SK-N-SH (cell line): ENCODE measurements around the gene CDS1. TPM values are rescaled to one million over a fixed set of nuclear protein-coding genes. Genes with fewer than 3 reads are reported as not detected.

Experiments
- CTCF ChIA-PET: fragments of 300-600, 350-600 bp; formaldehyde crosslinking; extraction: SDS; loops from one replicate; lab custom pipeline; 2021; lab: Yijun Ruan, JAX
- POLR2A ChIA-PET: fragments of 350-600 bp; sonication (Branson Sonifier 250); formaldehyde crosslinking; extraction: SDS; loops from one replicate; lab custom pipeline; 2020; ENCODE audit warnings: antibody characterized with exemption, inconsistent platforms; lab: Yijun Ruan, JAX
- DNase-seq: peaks from one replicate; pipeline ENCODE4 v3.0.0; 2012
- H2AFZ ChIP-seq: fragments of 200-600 bp; sonication (generic); 2 replicates; pipeline ENCODE4 v1.8.1; 2016; ENCODE audit warnings: antibody characterized with exemption, mild to moderate bottlenecking, low read depth
- H3F3A ChIP-seq: fragments of 200-600 bp; sonication (generic); replicated peaks from 2 replicates; pipeline ENCODE3; 2016; ENCODE audit warnings: antibody characterized with exemption, mild to moderate bottlenecking; ENCODE audit not compliant: insufficient read depth
- H3K27ac ChIP-seq, 2 experiments: fragments of 200-500 bp in 1 of 2; fragments of 200-600 bp in 1 of 2; sonication (Bioruptor generic) in 1 of 2; sonication (generic), shearing (Covaris generic) in 1 of 2; 2 replicates each; pipeline versions ENCODE4 v1.5.1 to v1.6.1; 2014 to 2016; ENCODE audit warnings: low read depth in 2 of 2, inconsistent platforms in 1 of 2, low read length in 1 of 2, mild to moderate bottlenecking in 1 of 2, mixed read lengths in 1 of 2
- H3K27me3 ChIP-seq: fragments of 200-600 bp; sonication (generic), shearing (Covaris generic); 2 replicates; pipeline ENCODE4 v1.6.1; 2016; ENCODE audit warnings: mixed run types; ENCODE audit not compliant: insufficient read depth
- H3K36me3 ChIP-seq, 2 experiments: fragments of 200-500 bp in 1 of 2; fragments of 200-600 bp in 1 of 2; sonication (Bioruptor generic) in 1 of 2; sonication (generic) in 1 of 2; replicated peaks in 1 of 2; 2 replicates each; pipeline versions ENCODE3 to v1.5.1; 2014 to 2016; ENCODE audit warnings: low read length in 1 of 2, mild to moderate bottlenecking in 1 of 2; ENCODE audit not compliant: insufficient read depth in 2 of 2, control insufficient read depth in 1 of 2
- H3K4me1 ChIP-seq, 2 experiments: fragments of 200-500 bp in 1 of 2; fragments of 200-600 bp in 1 of 2; sonication (Bioruptor generic) in 1 of 2; sonication (generic), shearing (Covaris generic) in 1 of 2; 2 replicates each; pipeline versions ENCODE4 v1.5.1 to v1.6.1; 2014 to 2016; ENCODE audit warnings: low read depth in 1 of 2, low read length in 1 of 2, mixed run types in 1 of 2; ENCODE audit not compliant: insufficient read depth in 2 of 2, control insufficient read depth in 1 of 2
- H3K4me2 ChIP-seq: fragments of 200-600 bp; sonication (generic), shearing (Covaris generic); 2 replicates; pipeline ENCODE4 v1.6.1; 2017; ENCODE audit warnings: mixed run types
- H3K4me3 ChIP-seq, 2 experiments: fragments of 200-500 bp in 1 of 2; fragments of 200-600 bp in 1 of 2; sonication (Bioruptor generic) in 1 of 2; sonication (generic), shearing (Covaris generic) in 1 of 2; 2 replicates each; pipeline versions ENCODE4 v1.5.1 to v1.8.1; 2014 to 2016; ENCODE audit warnings: low read depth in 2 of 2, inconsistent platforms in 1 of 2, low read length in 1 of 2, mild to moderate bottlenecking in 1 of 2, mixed read lengths in 1 of 2, moderate library complexity in 1 of 2
- H3K79me2 ChIP-seq: fragments of 200-600 bp; sonication (generic); 2 replicates; pipeline ENCODE4 v1.8.1; 2017; ENCODE audit warnings: mild to moderate bottlenecking; ENCODE audit not compliant: insufficient read depth
- H3K9ac ChIP-seq: fragments of 200-600 bp; sonication (generic); 2 replicates; pipeline ENCODE4 v1.6.1; 2017; ENCODE audit warnings: mixed run types
- H3K9me2 ChIP-seq: fragments of 200-600 bp; sonication (generic); 2 replicates; pipeline ENCODE4 v1.6.1; 2017; ENCODE audit warnings: mixed run types
- H3K9me3 ChIP-seq: fragments of 200-600 bp; sonication (generic); 2 replicates; pipeline ENCODE4 v1.6.1; 2017; ENCODE audit warnings: mixed run types, mild to moderate bottlenecking, moderate library complexity
- H4K20me1 ChIP-seq: fragments of 200-600 bp; sonication (generic); 2 replicates; pipeline ENCODE4 v1.6.1; 2017; ENCODE audit warnings: mild to moderate bottlenecking, mixed run types; ENCODE audit not compliant: insufficient read depth
- CTCF ChIP-seq: fragments of 200-600 bp; sonication (generic); IDR thresholded peaks from 2 replicates; pipeline ENCODE4 v1.6.1; 2017; ENCODE audit warnings: antibody characterized with exemption, mild to moderate bottlenecking, moderate library complexity
- GATA2 ChIP-seq: sonication (generic); formaldehyde crosslinking; IDR thresholded peaks from 2 replicates; pipeline ENCODE4 v1.5.0; 2020; ENCODE audit warnings: mild to moderate bottlenecking, missing genetic modification reagents
- JUND ChIP-seq: IDR thresholded peaks from 2 replicates; pipeline ENCODE4 v1.4.0; 2012
- MEF2A ChIP-seq: IDR thresholded peaks from 2 replicates; pipeline ENCODE4 v1.4.0; 2012; ENCODE audit warnings: low read depth, borderline replicate concordance
- MXI1 ChIP-seq: IDR thresholded peaks from 2 replicates; pipeline ENCODE4 v1.6.1; 2012; ENCODE audit warnings: mild to moderate bottlenecking, low read depth, low read length, improper control_type of control experiment
- NRF1 ChIP-seq: IDR thresholded peaks from 2 replicates; pipeline ENCODE4 v1.6.1; 2012; ENCODE audit warnings: low read depth, mild to moderate bottlenecking, low read length
- PBX3 ChIP-seq: IDR thresholded peaks from 2 replicates; pipeline ENCODE4; 2012
- POLR2AphosphoS5 ChIP-seq: IDR thresholded peaks from 2 replicates; pipeline ENCODE4 v1.6.1; 2012; ENCODE audit warnings: low read depth, low read length
- RAD21 ChIP-seq: IDR thresholded peaks from 2 replicates; pipeline ENCODE4 v1.6.1; 2012; ENCODE audit warnings: mild to moderate bottlenecking, low read length
- RFX5 ChIP-seq: IDR thresholded peaks from 2 replicates; pipeline ENCODE4 v1.6.1; 2012; ENCODE audit warnings: mild to moderate bottlenecking, improper control_type of control experiment, low read length
- SIN3A ChIP-seq: IDR thresholded peaks from 2 replicates; pipeline ENCODE4 v1.6.1; 2012; ENCODE audit warnings: low read depth, mild to moderate bottlenecking, low read length, moderate library complexity, borderline replicate concordance
- SMC3 ChIP-seq: IDR thresholded peaks from 2 replicates; pipeline ENCODE4 v1.6.1; 2012; ENCODE audit warnings: low read depth, low read length, improper control_type of control experiment
- TAF1 ChIP-seq: IDR thresholded peaks from 2 replicates; pipeline ENCODE4 v1.6.1; 2012; ENCODE audit warnings: low read depth, mild to moderate bottlenecking, low read length, moderate library complexity, borderline replicate concordance
- TCF12 ChIP-seq: IDR thresholded peaks from 2 replicates; pipeline ENCODE4 v1.4.0; 2012
- TEAD4 ChIP-seq: IDR thresholded peaks from 2 replicates; pipeline ENCODE4 v1.4.0; 2012; ENCODE audit warnings: mild to moderate bottlenecking, borderline replicate concordance; ENCODE audit not compliant: insufficient read depth
- YY1 ChIP-seq: IDR thresholded peaks from 2 replicates; pipeline ENCODE4 v1.4.0; 2012; ENCODE audit warnings: low read depth, mild to moderate bottlenecking
- ZBTB33 ChIP-seq: IDR thresholded peaks from 2 replicates; pipeline ENCODE4 v1.4.0; 2012; ENCODE audit warnings: low read depth, borderline replicate concordance
- WGBS: methylation state at CpG from one replicate; pipeline ENCODE4 v1.1.6; 2017; ENCODE audit warnings: low lambda C conversion rate; 5-methylcytosine and 5-hydroxymethylcytosine counted together
- polyA plus RNA-seq, 3 experiments: library from polyadenylated mRNA; depleted of rRNA; stranded (reverse); fragments of >200 nt; gene quantifications; 2 replicates each; pipeline ENCODE4 v1.2.3, GENCODE V29; 2012
- TF ChIP-seq, protein P1 (sequence below): IDR thresholded peaks from 2 replicates; pipeline ENCODE4 v1.6.1; 2012; ENCODE audit warnings: mild to moderate bottlenecking, low read depth, low read length, moderate library complexity
- TF ChIP-seq, protein P2 (sequence below): IDR thresholded peaks from 2 replicates; pipeline ENCODE4 v1.4.0; 2012; ENCODE audit warnings: low read depth

Gene CDS1
- polyA plus RNA-seq, 1 of the 3 experiments (the other 2 are of a cell fraction): 0.02 TPM

DNA sequence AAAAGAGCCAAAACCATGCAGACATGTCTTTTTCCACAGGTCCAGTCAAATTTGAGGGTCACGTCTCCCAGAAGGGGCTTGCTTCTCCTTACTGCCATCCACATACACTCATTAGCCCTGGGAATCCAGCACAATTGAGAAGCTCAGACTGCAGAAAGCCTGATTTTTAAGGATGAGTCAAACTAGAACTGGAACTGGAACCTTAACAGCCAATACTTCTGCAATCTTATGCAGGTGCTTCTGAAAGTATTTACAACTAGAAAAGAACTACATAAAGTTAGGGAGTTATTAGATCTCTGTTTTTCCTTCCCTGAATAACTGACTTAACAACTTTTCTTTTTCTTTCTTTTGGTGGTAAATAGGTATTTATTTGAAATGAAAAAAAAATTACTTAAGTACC, 86.3 kb downstream of the CDS1 start:
- no peak overlapping the region for H3K9ac ChIP-seq
- DNase-seq: no peak
- H3K4me1 ChIP-seq: peaks cover 0 to 15% of the 10 kb centered on the region in 2 experiments; a peak in 2 of 4 replicates
- H3F3A ChIP-seq: peaks cover 14% of the 10 kb centered on the region
- H3K27me3 ChIP-seq: no peaks in the 10 kb centered on the region
- no peaks in the 10 kb centered on the region for H4K20me1 ChIP-seq
- no peak overlapping the region for H2AFZ ChIP-seq
- no peaks in the 10 kb centered on the region for H3K9me2 ChIP-seq
- no peaks in the 10 kb centered on the region for H3K79me2 ChIP-seq
- H3K36me3 ChIP-seq: peaks cover 47 to 48% of the 10 kb centered on the region in 2 experiments
- no peak overlapping the region for H3K4me3 ChIP-seq
- H3K4me2 ChIP-seq: no peak overlapping the region
- no peak for TF ChIP-seq TEAD4
- TF ChIP-seq NRF1: no peak
- no peak for TF ChIP-seq RAD21
- TF ChIP-seq JUND: no peak
- TF ChIP-seq RFX5: no peak
- no peak for TF ChIP-seq YY1
- TF ChIP-seq PBX3: no peak
- no peak for TF ChIP-seq POLR2AphosphoS5
- no peak for TF ChIP-seq MEF2A
- no peak for TF ChIP-seq SIN3A
- TF ChIP-seq SMC3: no peak
- H3K9me3 ChIP-seq: no peaks in the 10 kb centered on the region
- no peak overlapping the region for H3K27ac ChIP-seq
- ChIA-PET POLR2A (no interaction called here), CTCF (no interaction called here)
- 100% methylated on average over 1 of the region's 1 CpG for WGBS

DNA sequence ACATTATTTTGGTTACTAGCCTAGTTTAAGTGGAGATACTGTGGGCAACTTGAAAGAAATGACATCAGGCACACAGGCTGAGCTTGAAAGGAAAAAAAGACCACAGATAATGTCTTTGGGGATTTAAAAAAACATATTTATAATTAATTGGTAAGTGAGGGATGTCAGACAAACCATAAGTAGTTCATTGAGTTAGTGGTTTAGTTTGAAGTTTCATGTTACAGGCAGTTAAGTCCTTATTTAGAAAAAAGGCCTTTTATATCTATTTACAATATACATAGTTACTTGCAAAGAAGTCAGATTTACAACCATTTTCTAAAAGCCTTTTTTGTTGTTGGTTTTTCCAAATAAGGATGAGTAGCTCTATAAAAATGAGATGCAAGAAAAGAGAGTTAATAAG, 89.2 kb downstream of the CDS1 start:
- peaks cover 0 to 20% of the 10 kb centered on the region in 2 experiments; a peak in 2 of 4 replicates for H3K4me1 ChIP-seq
- no peak overlapping the region for H2AFZ ChIP-seq
- no peak overlapping the region for H3K9ac ChIP-seq
- no peaks in the 10 kb centered on the region for H3K9me3 ChIP-seq
- CTCF ChIA-PET: no interaction called here
- H3F3A ChIP-seq: peaks cover 26% of the 10 kb centered on the region
- no peak overlapping the region for H3K4me3 ChIP-seq
- H3K36me3 ChIP-seq: peaks cover 61 to 66% of the 10 kb centered on the region in 2 experiments
- H3K27ac ChIP-seq: no peak overlapping the region
- no peaks in the 10 kb centered on the region for H3K27me3 ChIP-seq
- no peak overlapping the region for H3K4me2 ChIP-seq
- POLR2A ChIA-PET: no interaction called here
- H4K20me1 ChIP-seq: no peaks in the 10 kb centered on the region
- no peak for DNase-seq
- H3K9me2 ChIP-seq: no peaks in the 10 kb centered on the region
- H3K79me2 ChIP-seq: no peaks in the 10 kb centered on the region
- TF ChIP-seq ZBTB33 (no peak), CTCF (no peak), GATA2 (no peak), RAD21 (no peak), YY1 (no peak), TCF12 (no peak), TAF1 (no peak), SIN3A (no peak), MXI1 (no peak), TEAD4 (no peak)
- TF ChIP-seq, protein P1, sequence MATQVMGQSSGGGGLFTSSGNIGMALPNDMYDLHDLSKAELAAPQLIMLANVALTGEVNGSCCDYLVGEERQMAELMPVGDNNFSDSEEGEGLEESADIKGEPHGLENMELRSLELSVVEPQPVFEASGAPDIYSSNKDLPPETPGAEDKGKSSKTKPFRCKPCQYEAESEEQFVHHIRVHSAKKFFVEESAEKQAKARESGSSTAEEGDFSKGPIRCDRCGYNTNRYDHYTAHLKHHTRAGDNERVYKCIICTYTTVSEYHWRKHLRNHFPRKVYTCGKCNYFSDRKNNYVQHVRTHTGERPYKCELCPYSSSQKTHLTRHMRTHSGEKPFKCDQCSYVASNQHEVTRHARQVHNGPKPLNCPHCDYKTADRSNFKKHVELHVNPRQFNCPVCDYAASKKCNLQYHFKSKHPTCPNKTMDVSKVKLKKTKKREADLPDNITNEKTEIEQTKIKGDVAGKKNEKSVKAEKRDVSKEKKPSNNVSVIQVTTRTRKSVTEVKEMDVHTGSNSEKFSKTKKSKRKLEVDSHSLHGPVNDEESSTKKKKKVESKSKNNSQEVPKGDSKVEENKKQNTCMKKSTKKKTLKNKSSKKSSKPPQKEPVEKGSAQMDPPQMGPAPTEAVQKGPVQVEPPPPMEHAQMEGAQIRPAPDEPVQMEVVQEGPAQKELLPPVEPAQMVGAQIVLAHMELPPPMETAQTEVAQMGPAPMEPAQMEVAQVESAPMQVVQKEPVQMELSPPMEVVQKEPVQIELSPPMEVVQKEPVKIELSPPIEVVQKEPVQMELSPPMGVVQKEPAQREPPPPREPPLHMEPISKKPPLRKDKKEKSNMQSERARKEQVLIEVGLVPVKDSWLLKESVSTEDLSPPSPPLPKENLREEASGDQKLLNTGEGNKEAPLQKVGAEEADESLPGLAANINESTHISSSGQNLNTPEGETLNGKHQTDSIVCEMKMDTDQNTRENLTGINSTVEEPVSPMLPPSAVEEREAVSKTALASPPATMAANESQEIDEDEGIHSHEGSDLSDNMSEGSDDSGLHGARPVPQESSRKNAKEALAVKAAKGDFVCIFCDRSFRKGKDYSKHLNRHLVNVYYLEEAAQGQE: no peak
- TF ChIP-seq, protein P2, sequence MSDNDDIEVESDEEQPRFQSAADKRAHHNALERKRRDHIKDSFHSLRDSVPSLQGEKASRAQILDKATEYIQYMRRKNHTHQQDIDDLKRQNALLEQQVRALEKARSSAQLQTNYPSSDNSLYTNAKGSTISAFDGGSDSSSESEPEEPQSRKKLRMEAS: no peak
